PC-3 (cell line): ENCODE results near the gene OR7D2. TPM values are rescaled to one million over a fixed set of nuclear protein-coding genes. Genes with fewer than 3 reads are reported as not detected.

Experiments used
- ATAC-seq: fragments of 200-7000 bp; cut with Tn5 transposase; 2 replicates; pipeline ENCODE4 v1.9.1; 2020; ENCODE audit warnings: mild to moderate bottlenecking, moderate library complexity
- BruUV-seq: library from RNA; stranded (reverse); fragments of 400-500 nt; replicated peaks from 2 replicates; lab custom pipeline; 2021; lab: Mats Ljungman, UMichigan
- CTCF ChIA-PET: fragments of 300-600 bp; sonication (Branson Sonifier 250); formaldehyde crosslinking; loops from one replicate; lab custom pipeline; 2022; ENCODE audit warnings: antibody characterized with exemption; lab: Charles Lee
- POLR2A ChIA-PET: fragments of 300-600 bp; sonication (Branson Sonifier 250); formaldehyde crosslinking; loops from one replicate; lab custom pipeline; 2022; ENCODE audit warnings: antibody characterized with exemption; ENCODE audit not compliant: unreplicated experiment; lab: Charles Lee
- DNase-seq: peaks from one replicate; pipeline ENCODE4 v3.0.0-alpha.2; 2015
- H2AFZ ChIP-seq: fragments of 300-600 bp; sonication (generic); 2 replicates; pipeline ENCODE4 v1.6.0; 2016; ENCODE audit warnings: antibody characterized with exemption, low read length
- H3F3A ChIP-seq: fragments of 300-600 bp; sonication (generic); one replicate; pipeline ENCODE4 v1.6.0; 2017; ENCODE audit warnings: antibody characterized with exemption, low read length, control low read depth, mild to moderate bottlenecking; ENCODE audit not compliant: unreplicated experiment
- H3K27ac ChIP-seq: fragments of 300-600 bp; sonication (generic); 2 replicates; pipeline ENCODE4 v1.5.1; 2016; ENCODE audit warnings: mild to moderate bottlenecking, low read length
- H3K27me3 ChIP-seq: fragments of 300-600 bp; sonication (generic); 2 replicates; pipeline ENCODE4 v1.6.1; 2016; ENCODE audit warnings: low read length, mixed read lengths
- H3K36me3 ChIP-seq: fragments of 300-600 bp; sonication (generic); 2 replicates; pipeline ENCODE4 v1.6.1; 2016; ENCODE audit warnings: low read depth, mixed run types, low read length, mixed read lengths
- H3K4me1 ChIP-seq: fragments of 300-600 bp; sonication (generic); 2 replicates; pipeline ENCODE4 v1.5.1; 2016; ENCODE audit warnings: low read length; ENCODE audit not compliant: insufficient read depth
- H3K4me2 ChIP-seq: fragments of 300-600 bp; sonication (generic); 2 replicates; pipeline ENCODE4 v1.6.0; 2016; ENCODE audit warnings: low read length
- H3K4me3 ChIP-seq: fragments of 300-600 bp; sonication (generic); 2 replicates; pipeline ENCODE4 v1.5.1; 2016; ENCODE audit warnings: mild to moderate bottlenecking, low read length, mixed read lengths
- H3K79me2 ChIP-seq: fragments of 300-600 bp; sonication (generic); 2 replicates; pipeline ENCODE4 v1.6.1; 2017; ENCODE audit warnings: low read length, mixed read lengths
- H3K9ac ChIP-seq: fragments of 300-600 bp; sonication (generic); 2 replicates; pipeline ENCODE4 v1.6.0; 2016; ENCODE audit warnings: mild to moderate bottlenecking, low read length
- H3K9me2 ChIP-seq: fragments of 300-600 bp; sonication (generic); replicated peaks from 2 replicates; pipeline ENCODE4 v1.6.1; 2016; ENCODE audit warnings: mixed run types, low read length, mixed read lengths
- H3K9me3 ChIP-seq: fragments of 300-600 bp; sonication (generic); 2 replicates; pipeline ENCODE4 v1.6.1; 2016; ENCODE audit warnings: low read length, mixed read lengths
- H4K20me1 ChIP-seq: fragments of 300-600 bp; sonication (generic); 2 replicates; pipeline ENCODE4 v1.6.1; 2016; ENCODE audit warnings: low read length, mixed read lengths
- CTCF ChIP-seq: fragments of 300-600 bp; sonication (generic); conservative IDR thresholded peaks from 2 replicates; pipeline ENCODE4 v1.5.1; 2017; ENCODE audit warnings: antibody characterized with exemption, low read depth, mild to moderate bottlenecking, low read length
- EZH2 ChIP-seq: fragments of 300-600 bp; sonication (generic); IDR thresholded peaks from one replicate; pipeline ENCODE4 v1.6.1; 2017; ENCODE audit warnings: antibody characterized with exemption, mild to moderate bottlenecking, low read length; ENCODE audit not compliant: unreplicated experiment
- EZH2phosphoT487 ChIP-seq: fragments of 300-600 bp; sonication (generic); IDR thresholded peaks from 2 replicates; pipeline ENCODE4 v1.6.1; 2018; ENCODE audit warnings: mild to moderate bottlenecking, antibody characterized with exemption, low read length, borderline replicate concordance
- intact Hi-C: fragments of 100-400 bp; cut with micrococcal nuclease; formaldehyde crosslinking; loops from 2 replicates; pipeline ENCODE4 v1.9.0; 2023
- total RNA-seq: library from RNA; depleted of rRNA; stranded (reverse); fragments of >200 nt; gene quantifications from 2 replicates; pipeline ENCODE4 v1.2.3, GENCODE V29; 2014

Gene OR7D2
- total RNA-seq, 1 experiment from 2014 or later = 0.07 TPM

- intact Hi-C loops = no loop called here
- no peak overlapping the region for H3K4me2 ChIP-seq
- H3K4me1 ChIP-seq = no peaks in the 10 kb centered on the region
- DNase-seq (no peak), ATAC-seq (no peak)
- H4K20me1 ChIP-seq = no peaks in the 10 kb centered on the region
- no peaks in the 10 kb centered on the region for H3K27me3 ChIP-seq
- peaks cover 83% of the 10 kb centered on the region for H3K36me3 ChIP-seq
- CTCF ChIA-PET = no interaction called here
- peaks cover 7% of the 10 kb centered on the region; the same call in 1 of the 2 replicates for H3K79me2 ChIP-seq
- POLR2A ChIA-PET = no interaction called here
- peaks cover 26% of the 10 kb centered on the region for H3K9me3 ChIP-seq
- no peak overlapping the region for H3K27ac ChIP-seq
- no peak overlapping the region for H3K4me3 ChIP-seq
- H3K9ac ChIP-seq = no peak overlapping the region
- TF ChIP-seq EZH2phosphoT487 = no peak
- TF ChIP-seq CTCF = no peak
- no peak for TF ChIP-seq EZH2
- H2AFZ ChIP-seq = no peak overlapping the region
- H3K9me2 ChIP-seq = no peaks in the 10 kb centered on the region
- no peaks in the 10 kb centered on the region for H3F3A ChIP-seq
- TSS peak; percentile 7 for BruUV-seq
Observed at GRCh38 chr19:9161427-9161826, 17.4 kb upstream of the OR7D2 start.

GRCh38 chr19:9165261-9165660, 13.5 kb upstream of the OR7D2 start:
- no peak overlapping the region for H3K4me3 ChIP-seq
- TF ChIP-seq EZH2 (no peak), EZH2phosphoT487 (no peak), CTCF (no peak)
- H3K9me2 ChIP-seq = no peaks in the 10 kb centered on the region
- no peaks in the 10 kb centered on the region for H3F3A ChIP-seq
- no peaks in the 10 kb centered on the region for H3K79me2 ChIP-seq
- DNase-seq (no peak), ATAC-seq (peak; percentile 24; the same call in 1 of the 2 replicates)
- peaks cover 15% of the 10 kb centered on the region for H3K9me3 ChIP-seq
- no peak overlapping the region for H2AFZ ChIP-seq
- no peaks in the 10 kb centered on the region for H3K4me1 ChIP-seq
- ChIA-PET CTCF (no interaction called here), POLR2A (no interaction called here)
- H3K9ac ChIP-seq = no peak overlapping the region
- no peaks in the 10 kb centered on the region for H4K20me1 ChIP-seq
- no TSS peak for BruUV-seq
- no peaks in the 10 kb centered on the region for H3K27me3 ChIP-seq
- no peak overlapping the region for H3K4me2 ChIP-seq
- peaks cover 52% of the 10 kb centered on the region for H3K36me3 ChIP-seq
- intact Hi-C loops = no loop called here
- no peak overlapping the region for H3K27ac ChIP-seq

- CTCF ChIA-PET = no interaction called here
- intact Hi-C loops = no loop called here
- Histone ChIP-seq H3K27ac (no peak overlapping the region), H3K36me3 (peaks cover 36% of the 10 kb centered on the region), H3K4me2 (no peak overlapping the region), H3K9ac (no peak overlapping the region), H3K4me1 (no peaks in the 10 kb centered on the region), H3K27me3 (no peaks in the 10 kb centered on the region), H3K9me3 (no peaks in the 10 kb centered on the region), H2AFZ (no peak overlapping the region), H3K79me2 (no peaks in the 10 kb centered on the region), H3K9me2 (no peaks in the 10 kb centered on the region), H3F3A (no peaks in the 10 kb centered on the region), H3K4me3 (no peak overlapping the region), H4K20me1 (no peaks in the 10 kb centered on the region)
- TF ChIP-seq EZH2 (no peak), EZH2phosphoT487 (no peak), CTCF (no peak)
- BruUV-seq = no TSS peak
- ATAC-seq (no peak), DNase-seq (no peak)
- POLR2A ChIA-PET = no interaction called here
Observed at GRCh38 chr19:9166846-9167245, 11.9 kb upstream of the OR7D2 start.
